UCSD-AML1 (cell line): Measurements from ENCODE around the gene C11orf71.
A peak's percentile ranks its signal among the peaks of the same experiment; 100 is the strongest.

ENCODE experiments used
- DNase-seq: peaks from one replicate; lab custom pipeline; 2025; ENCODE audit not compliant: unreplicated experiment; lab: John Stamatoyannopoulos, UW

Gene C11orf71

GRCh38 chr11:114400216-114400914 is at the start of gene C11orf71, which contains the start of gene RBM7:
C11orf71 (minus strand) TSS chr11:114400511; CDS start chr11:114400331, 180 bp downstream.
RBM7 (plus strand) TSS chr11:114400666; CDS start chr11:114400672, 6 bp downstream.
- DNase-seq: peak; percentile 98

- DNase-seq: no peak
Observed at GRCh38 chr11:114449845-114450244, 49.5 kb upstream of the C11orf71 start.

- DNase-seq: no peak
Observed at GRCh38 chr11:114448749-114449482, 48.6 kb upstream of the C11orf71 start.

- no peak for DNase-seq
Observed at GRCh38 chr11:114447892-114448291, 47.6 kb upstream of the C11orf71 start.

GRCh38 chr11:114447444-114447843 is 47.1 kb upstream of the C11orf71 start:
- DNase-seq: no peak

- no peak for DNase-seq
Observed at GRCh38 chr11:114442536-114442935, 42.2 kb upstream of the C11orf71 start.

- DNase-seq: no peak
Observed at GRCh38 chr11:114441921-114442320, 41.6 kb upstream of the C11orf71 start.

- DNase-seq: no peak
Observed at GRCh38 chr11:114440971-114441763, 40.9 kb upstream of the C11orf71 start.

- DNase-seq: no peak
Observed at GRCh38 chr11:114440121-114440860, 40.0 kb upstream of the C11orf71 start.

GRCh38 chr11:114439229-114440120 is 39.2 kb upstream of the C11orf71 start, which contains the start of gene REXO2:
REXO2 (plus strand) TSS chr11:114439467; CDS start chr11:114439529, 62 bp downstream.
- peak; percentile 96 for DNase-seq

GRCh38 chr11:114438303-114438702 is 38.0 kb upstream of the C11orf71 start:
- no peak for DNase-seq

GRCh38 chr11:114433376-114433775 is 33.1 kb upstream of the C11orf71 start:
- no peak for DNase-seq

GRCh38 chr11:114432893-114433292 is 32.6 kb upstream of the C11orf71 start:
- no peak for DNase-seq

GRCh38 chr11:114430290-114430689 is 30.0 kb upstream of the C11orf71 start:
- no peak for DNase-seq

- no peak for DNase-seq
Observed at GRCh38 chr11:114426280-114426679, 26.0 kb upstream of the C11orf71 start.

- DNase-seq: no peak
Observed at GRCh38 chr11:114416441-114416961, 16.2 kb upstream of the C11orf71 start.

GRCh38 chr11:114413958-114414357 is 13.6 kb upstream of the C11orf71 start:
- DNase-seq: no peak

- no peak for DNase-seq
Observed at GRCh38 chr11:114412946-114413345, 12.6 kb upstream of the C11orf71 start.

GRCh38 chr11:114401311-114401710 is 1.0 kb upstream of the C11orf71 start:
- DNase-seq: no peak

- DNase-seq: no peak
Observed at GRCh38 chr11:114400915-114401223, 558 bp upstream of the C11orf71 start.
